Esophagus squamous epithelium (tissue), 5 donors: ENCODE results near the gene DLX3. TPM values are rescaled to one million over a fixed set of nuclear protein-coding genes. Genes with fewer than 3 reads are reported as not detected.

ENCODE experiments used
- DNase-seq: peaks from one replicate; lab custom pipeline; 2025; lab: John Stamatoyannopoulos, UW
- H3K27ac ChIP-seq, 4 donors: fragments of 200-600 bp; sonication (generic); one replicate each; pipeline ENCODE4 v1.5.1; 2016 to 2019; ENCODE audit warnings: mild to moderate bottlenecking in 1 of 4
- H3K27me3 ChIP-seq, 4 donors: fragments of 200-600 bp; sonication (generic); 1 replicate in 3 of 4; 2 replicates in 1 of 4; pipeline versions ENCODE4 v1.5.1 to v1.6.0; 2017 to 2021; ENCODE audit warnings: antibody characterized with exemption in 1 of 4
- H3K36me3 ChIP-seq, 3 donors: fragments of 200-600 bp; sonication (generic); one replicate each; pipeline ENCODE4 v1.5.1; 2016 to 2019
- H3K4me1 ChIP-seq, 3 donors: fragments of 200-600 bp; sonication (generic); one replicate each; pipeline ENCODE4 v1.5.1; 2017 to 2019
- H3K4me3 ChIP-seq, 4 donors: fragments of 200-600 bp; sonication (generic); 1 replicate in 3 of 4; 2 replicates in 1 of 4; pipeline ENCODE4 v1.5.1; 2016 to 2019; ENCODE audit warnings: mild to moderate bottlenecking in 2 of 4, moderate library complexity in 1 of 4
- H3K9me3 ChIP-seq, 3 donors: fragments of 200-600 bp; sonication (generic); one replicate each; pipeline ENCODE4 v1.5.1; 2016 to 2019
- POLR2A ChIP-seq, 4 donors: fragments of 450-650 bp; IDR thresholded peaks; one replicate each; pipeline ENCODE4 v1.6.1; 2017; ENCODE audit warnings: antibody characterized with exemption in 4 of 4, mild to moderate bottlenecking in 4 of 4, moderate library complexity in 3 of 4
- WGBS, 2 donors: methylation state at CpG; one replicate each; pipeline ENCODE4 v1.1.5; 2018; 5-methylcytosine and 5-hydroxymethylcytosine counted together
- intact Hi-C: fragments of 100-400 bp; cut with DNase I; formaldehyde crosslinking; loops from one replicate; pipeline ENCODE4 v1.15.0; 2022
- total RNA-seq, 4 donors: library from RNA; depleted of rRNA; stranded (reverse); fragments of >200 nt; gene quantifications; one replicate each; pipeline ENCODE4 v1.1.0, GENCODE V29; 2016
- TF ChIP-seq, protein P1 (sequence below), 6 experiments: fragments of 450-650 bp in 4 of 6; fragments of 200-600 bp in 2 of 6; sonication (generic) in 2 of 6; IDR thresholded peaks; one replicate each; pipeline ENCODE4 v1.5.1; 2016 to 2019; ENCODE audit warnings: antibody characterized with exemption in 6 of 6, mild to moderate bottlenecking in 4 of 6, moderate library complexity in 4 of 6
- donor health status: DM: yes; HTN: yes; CAD: no.

The DLX3 gene
- total RNA-seq, 4 donors from 2014 or later, result 0.76 to 2.0 (median 1.4) TPM

DNA sequence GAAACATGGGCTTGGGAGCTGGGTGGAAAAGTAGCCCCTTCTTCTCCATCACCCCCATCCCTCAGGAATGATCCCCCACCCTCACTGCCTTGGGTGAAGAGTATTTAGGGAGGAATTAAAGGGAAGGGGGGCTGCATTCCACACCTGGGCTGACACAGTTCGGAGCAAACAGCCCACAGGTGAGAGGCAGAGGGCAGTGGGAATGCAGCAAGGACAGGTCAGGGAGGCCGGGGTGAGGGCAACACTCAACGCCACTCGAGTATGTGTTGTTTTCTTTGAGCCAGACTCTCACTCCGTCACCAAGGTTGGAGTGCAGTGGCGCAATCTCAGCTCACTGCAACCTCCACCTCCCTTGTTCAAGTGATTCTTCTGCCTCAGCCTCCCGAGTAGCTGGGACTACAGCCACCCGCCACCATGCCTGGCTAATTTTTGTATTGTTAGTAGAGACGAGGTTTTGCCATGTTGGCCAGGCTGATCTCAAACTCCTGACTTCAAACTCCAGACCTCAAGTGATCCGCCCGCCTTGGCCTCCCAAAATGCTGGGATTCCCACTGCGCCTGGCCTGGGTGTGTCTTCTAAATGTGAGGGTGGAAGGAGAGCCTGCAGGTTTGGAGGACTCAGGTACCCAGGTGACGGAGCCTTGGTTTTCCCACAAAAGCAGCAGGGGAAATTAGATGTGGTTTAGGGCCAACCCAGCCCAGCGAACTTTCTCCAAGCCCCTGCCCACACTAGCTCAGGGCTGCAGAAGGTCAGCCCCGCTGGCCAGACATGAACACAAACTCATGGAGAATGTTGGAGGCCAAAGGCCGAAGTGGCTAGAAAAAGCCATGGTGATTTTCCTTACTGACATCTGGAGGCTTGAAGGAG, 39.7 kb upstream of the DLX3 start:
- WGBS, 2 donors, result 78 to 87% methylated on average over 9 to 12 of the region's 16 CpGs
- peak overlapping the region in 1 of 4 donors; percentile 14 for H3K27ac ChIP-seq
- intact Hi-C loops, result no loop called here

DNA sequence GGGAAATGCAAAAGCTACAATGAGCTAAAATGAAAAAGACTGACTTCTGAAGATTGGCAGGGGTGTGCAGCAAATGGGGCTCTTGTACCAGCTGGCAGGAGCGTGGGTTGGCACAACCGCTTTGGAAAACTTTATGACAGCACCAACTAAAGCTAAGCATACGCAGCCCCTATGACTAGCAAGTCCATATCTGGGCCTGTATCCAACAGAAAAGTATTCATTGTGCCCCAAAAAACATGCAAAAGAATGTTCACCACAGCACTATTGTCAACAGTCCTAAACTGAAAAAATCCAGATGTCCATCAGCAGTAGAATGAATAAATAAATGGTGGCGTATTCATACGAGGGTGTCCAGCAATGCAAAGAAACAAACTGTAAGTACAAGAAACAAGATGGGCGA, 38.3 kb upstream of the DLX3 start:
- Histone ChIP-seq H3K4me3 (no peak overlapping the region), H3K27me3 (no peaks in the 10 kb centered on the region), H3K9me3 (no peaks in the 10 kb centered on the region), H3K27ac (no peak overlapping the region), H3K36me3 (no peaks in the 10 kb centered on the region), H3K4me1 (peaks cover 9 to 49% (median 22%) of the 10 kb centered on the region in 3 donors)
- WGBS, 2 donors, result 46 to 49% methylated on average over 6 of the region's 6 CpGs
- TF ChIP-seq, protein P1, sequence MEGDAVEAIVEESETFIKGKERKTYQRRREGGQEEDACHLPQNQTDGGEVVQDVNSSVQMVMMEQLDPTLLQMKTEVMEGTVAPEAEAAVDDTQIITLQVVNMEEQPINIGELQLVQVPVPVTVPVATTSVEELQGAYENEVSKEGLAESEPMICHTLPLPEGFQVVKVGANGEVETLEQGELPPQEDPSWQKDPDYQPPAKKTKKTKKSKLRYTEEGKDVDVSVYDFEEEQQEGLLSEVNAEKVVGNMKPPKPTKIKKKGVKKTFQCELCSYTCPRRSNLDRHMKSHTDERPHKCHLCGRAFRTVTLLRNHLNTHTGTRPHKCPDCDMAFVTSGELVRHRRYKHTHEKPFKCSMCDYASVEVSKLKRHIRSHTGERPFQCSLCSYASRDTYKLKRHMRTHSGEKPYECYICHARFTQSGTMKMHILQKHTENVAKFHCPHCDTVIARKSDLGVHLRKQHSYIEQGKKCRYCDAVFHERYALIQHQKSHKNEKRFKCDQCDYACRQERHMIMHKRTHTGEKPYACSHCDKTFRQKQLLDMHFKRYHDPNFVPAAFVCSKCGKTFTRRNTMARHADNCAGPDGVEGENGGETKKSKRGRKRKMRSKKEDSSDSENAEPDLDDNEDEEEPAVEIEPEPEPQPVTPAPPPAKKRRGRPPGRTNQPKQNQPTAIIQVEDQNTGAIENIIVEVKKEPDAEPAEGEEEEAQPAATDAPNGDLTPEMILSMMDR (IDR thresholded peaks at IDR 0.05), result no peak
- no peak for TF ChIP-seq POLR2A (IDR thresholded peaks at IDR 0.05)
- intact Hi-C loops, result no loop called here
- DNase-seq, result no peak

More for the DNA sequence above, 39.7 kb upstream of the DLX3 start:
- DNase-seq, result no peak
- no peak overlapping the region for H3K4me3 ChIP-seq
- peaks cover 8 to 45% (median 20%) of the 10 kb centered on the region in 3 donors for H3K4me1 ChIP-seq
- H3K27me3 ChIP-seq, result no peaks in the 10 kb centered on the region
- no peaks in the 10 kb centered on the region for H3K9me3 ChIP-seq
- no peaks in the 10 kb centered on the region for H3K36me3 ChIP-seq
- TF ChIP-seq POLR2A (IDR thresholded peaks at IDR 0.05), result no peak
- TF ChIP-seq, protein P1 (IDR thresholded peaks at IDR 0.05), result no peak

DNA sequence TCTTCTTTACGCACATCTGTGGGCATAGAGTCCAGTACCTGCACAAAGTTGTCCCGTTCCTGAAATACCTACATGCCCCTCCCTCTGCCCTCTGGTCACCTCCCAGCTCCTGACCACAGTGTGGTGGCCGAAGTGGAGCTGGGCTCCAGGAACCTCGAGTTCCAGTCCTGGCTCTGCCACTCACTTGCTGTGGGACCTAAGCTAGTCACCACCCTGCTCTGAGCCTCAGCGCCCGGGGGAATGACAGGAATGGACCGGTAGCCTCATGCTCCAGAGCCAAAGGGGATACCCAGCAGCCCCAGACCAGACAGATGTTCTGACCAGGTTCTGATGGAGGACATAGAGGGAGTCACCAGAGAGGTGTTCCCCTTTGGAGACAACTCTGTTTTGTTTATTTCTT, 34.2 kb upstream of the DLX3 start:
- 86 to 91% methylated on average over 5 to 6 of the region's 7 CpGs for WGBS, 2 donors
- peaks cover 0 to 7% (median 0%) of the 10 kb centered on the region in 4 donors for H3K27me3 ChIP-seq
- H3K9me3 ChIP-seq, result no peaks in the 10 kb centered on the region
- no peak for DNase-seq
- H3K36me3 ChIP-seq, result no peaks in the 10 kb centered on the region
- intact Hi-C loops, result loop anchor here (5.0 kb wide), 1 partner anchor 58 kb away; no protein-coding TSS in a partner anchor
- no peak overlapping the region for H3K27ac ChIP-seq
- no peak for TF ChIP-seq POLR2A (IDR thresholded peaks at IDR 0.05)
- TF ChIP-seq, protein P1 (IDR thresholded peaks at IDR 0.05), result no peak
- peaks cover 15 to 33% (median 22%) of the 10 kb centered on the region in 3 donors for H3K4me1 ChIP-seq
- no peak overlapping the region for H3K4me3 ChIP-seq

DNA sequence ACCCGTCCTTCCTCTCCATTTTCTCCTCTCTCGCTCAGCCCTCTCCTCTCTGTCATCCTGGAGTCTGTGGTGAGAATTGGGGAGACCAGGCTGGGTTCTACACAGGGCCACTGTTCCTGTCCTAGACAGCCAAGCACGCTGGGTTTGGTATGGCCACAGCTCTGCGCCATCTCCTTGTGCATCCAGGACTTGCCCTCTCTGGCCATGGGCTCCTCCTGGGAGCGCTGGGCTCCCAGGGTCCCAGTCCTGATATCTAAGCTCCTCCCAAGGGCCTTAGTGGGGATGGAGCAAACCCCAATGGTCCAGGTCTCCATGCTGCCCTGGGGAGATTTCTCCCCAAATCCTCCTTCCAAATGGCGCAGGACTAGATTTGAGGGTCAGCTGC, 33.7 kb upstream of the DLX3 start:
- H3K9me3 ChIP-seq, result no peaks in the 10 kb centered on the region
- peaks cover 15 to 33% (median 22%) of the 10 kb centered on the region in 3 donors for H3K4me1 ChIP-seq
- intact Hi-C loops, result loop anchor here (5.0 kb wide), 1 partner anchor 59 kb away; no protein-coding TSS in a partner anchor
- no peak for DNase-seq
- WGBS, 2 donors, result 81 to 92% methylated on average over 5 to 6 of the region's 6 CpGs
- peak overlapping the region in 1 of 4 donors; percentile 68 for H3K27ac ChIP-seq
- no peaks in the 10 kb centered on the region for H3K36me3 ChIP-seq
- H3K4me3 ChIP-seq, result no peak overlapping the region
- TF ChIP-seq, protein P1 (IDR thresholded peaks at IDR 0.05), result no peak
- TF ChIP-seq POLR2A (IDR thresholded peaks at IDR 0.05), result no peak
- H3K27me3 ChIP-seq, result peaks cover 0 to 7% (median 0%) of the 10 kb centered on the region in 4 donors
